ENCODE measurements around the gene DLGAP1. TPM values are rescaled to one million over a fixed set of nuclear protein-coding genes. Genes with fewer than 3 reads are reported as not detected.
A peak's percentile ranks its signal among the peaks of the same experiment; 100 is the strongest.

Gene DLGAP1
- total and polyA plus RNA-seq, 2 of the 4 experiments (the other 2 are of a cell fraction): under 0.01 to 0.09 TPM

DNA sequence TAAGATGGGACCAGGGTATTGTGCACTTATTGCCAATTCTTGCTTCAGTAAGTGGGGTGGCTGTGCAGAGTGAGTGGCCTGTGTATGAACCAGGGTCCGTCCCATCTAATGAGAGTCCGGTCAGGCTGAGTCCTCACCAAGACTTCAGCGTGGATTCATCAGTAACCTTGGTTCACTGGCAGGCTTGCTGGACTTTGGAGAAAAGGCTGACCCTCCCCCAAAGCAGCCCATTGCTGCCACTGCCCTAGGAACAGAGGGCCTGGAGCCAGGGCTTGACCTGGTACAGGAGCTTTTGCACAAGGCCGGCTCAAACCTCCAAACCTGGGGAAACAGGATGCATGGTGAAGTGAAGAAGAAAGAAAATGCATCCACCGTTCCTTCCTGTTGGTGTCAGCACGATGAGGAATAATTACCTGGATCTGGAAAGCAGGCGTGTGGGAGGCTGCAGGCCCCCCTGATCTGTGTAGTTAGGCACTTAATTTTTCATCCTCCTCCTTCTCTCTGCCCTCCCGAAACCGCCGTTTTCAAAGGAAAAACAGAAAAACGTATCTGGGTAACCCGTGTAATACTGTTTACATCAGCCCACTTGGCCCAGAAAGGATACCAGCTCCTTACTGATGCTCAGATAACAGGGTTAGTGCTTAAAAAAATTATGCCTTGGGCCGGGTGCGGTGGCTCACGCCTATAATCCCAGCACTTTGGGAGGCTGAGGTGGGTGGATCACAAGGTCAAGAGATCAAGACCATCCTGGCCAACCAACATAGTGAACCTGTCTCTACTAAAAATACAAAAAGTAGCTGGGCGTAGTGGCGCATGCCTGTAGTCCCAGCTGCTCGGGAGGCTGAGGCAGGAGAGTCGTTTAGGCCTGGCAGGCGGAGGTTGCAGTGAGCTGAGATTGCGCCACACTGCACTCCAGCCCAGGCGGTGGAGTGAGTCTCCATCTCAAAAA, 857.4 kb downstream of the DLGAP1 start:
- peak overlapping the region; percentile 8; the same call in 1 of the 2 replicates for H3K9ac ChIP-seq (ENCODE audit: low read depth, low read length)
- peak overlapping the region; percentile 98 for H2BK5ac ChIP-seq (ENCODE audit: low read depth, low read length, poor library complexity, severe bottlenecking)
- H2AK9ac ChIP-seq (replicated peaks; ENCODE audit: low read depth, low read length, poor library complexity): peak overlapping the region; percentile 51
- H3K4me2 ChIP-seq (ENCODE audit: low read depth, low read length): peak overlapping the region; percentile 92
- peak overlapping the region; percentile 84 for H2BK20ac ChIP-seq (ENCODE audit: low read depth, low read length)
- peak overlapping the region; percentile 80 for H3K23ac ChIP-seq (ENCODE audit: low read depth, low read length)
- peaks cover 28% of the 10 kb centered on the region for H3K4me1 ChIP-seq (ENCODE audit: control insufficient read depth, insufficient read depth, low read length)
- peak overlapping the region; percentile 98 for H4K91ac ChIP-seq (ENCODE audit: insufficient read depth, low read depth, low read length)
- WGBS, 2 experiments (ENCODE audit: extremely low coverage in 2 of 2, insufficient read length in 1 of 2): 40% methylated on average over 1 of the region's 22 CpGs; no CpG with 5 or more reads in 1 of the 2 experiments
- H3K9me1 ChIP-seq (ENCODE audit: insufficient read depth, low read length): peaks cover 10% of the 10 kb centered on the region
- dilution Hi-C loops (cut with HindIII; ENCODE audit: low sequenced_read_pairs, unreplicated experiment): no loop called here
- peak overlapping the region; percentile 43 for H3K27ac ChIP-seq (ENCODE audit: insufficient read depth, low read length)
- H3K18ac ChIP-seq (ENCODE audit: low read depth, low read length): peak overlapping the region; percentile 58
- intact Hi-C loops (cut with micrococcal nuclease): loop anchor here (5.0 kb wide), 1 partner anchor 400 kb away; no protein-coding TSS in a partner anchor
- H3K56ac ChIP-seq (ENCODE audit: extremely low read depth, insufficient read depth, low read length): peak overlapping the region; percentile 38; the same call in 1 of the 2 replicates
- no peaks in the 10 kb centered on the region for H4K20me1 ChIP-seq (ENCODE audit: insufficient read depth, low read length)
- no TSS peak for BruUV-seq (replicated peaks)
- peak overlapping the region; percentile 83 for H2AK5ac ChIP-seq (ENCODE audit: low read depth, low read length)
- ATAC-seq (ENCODE audit: low read depth) (no peak), DNase-seq (no peak)
- H2AFZ ChIP-seq (replicated peaks; ENCODE audit: low read length, poor library complexity): peak overlapping the region; percentile 56
- POLR2A ChIA-PET (ENCODE audit: unreplicated experiment): no interaction called here
- H4K8ac ChIP-seq (ENCODE audit: low read depth in 2 of 2, low read length in 2 of 2): peak overlapping the region; percentile 86 to 91; a peak in 3 of 4 replicates
- no peaks in the 10 kb centered on the region for H3K27me3 ChIP-seq (ENCODE audit: control insufficient read depth, insufficient read depth, low read length)
- H4K5ac ChIP-seq (ENCODE audit: low read depth, low read length): peak overlapping the region; percentile 79
- peak overlapping the region; percentile 97 for H3K4ac ChIP-seq (ENCODE audit: low read depth, low read length)
- H3K14ac ChIP-seq (replicated peaks; ENCODE audit: low read depth, low read length): peak overlapping the region; percentile 86
- H3K4me3 ChIP-seq (ENCODE audit: insufficient read depth, low read depth, low read length): no peak overlapping the region
- no peaks in the 10 kb centered on the region for H3K9me3 ChIP-seq (ENCODE audit: control insufficient read depth, insufficient read depth, low read length)
- peak overlapping the region; percentile 83 for H2BK15ac ChIP-seq (ENCODE audit: low read depth, low read length)
- in situ Hi-C loops (cut with MboI; ENCODE audit: low sequenced_read_pairs): loop anchor here (5.0 to 10.0 kb wide), 3 partner anchors 67 to 315 kb away; partner anchors contain the start of gene TGIF1
- peak overlapping the region; percentile 97 for H2BK120ac ChIP-seq (ENCODE audit: low read depth, low read length)
- CTCF ChIA-PET: interaction anchor here (0.6 to 0.7 kb wide), 2 partner anchors 9 to 143 kb away, joined by 3 to 4 read pairs; no protein-coding TSS in a partner anchor
- peaks cover 8 to 62% of the 10 kb centered on the region in 2 experiments for H3K79me1 ChIP-seq (ENCODE audit: low read depth in 1 of 2, low read length in 2 of 2)
- TF ChIP-seq CEBPB (IDR thresholded peaks at IDR 0.05; ENCODE audit: low read depth, low read length): peak; percentile 59
- TF ChIP-seq MXI1 (IDR thresholded peaks at IDR 0.05; ENCODE audit: borderline replicate concordance, low read depth, low read length): no peak
- no peak for TF ChIP-seq BHLHE40 (IDR thresholded peaks at IDR 0.05; ENCODE audit: low read depth, low read length)
- peaks cover 6% of the 10 kb centered on the region; the same call in 1 of the 2 replicates for H3K36me3 ChIP-seq (ENCODE audit: control insufficient read depth, insufficient read depth, low read length)
